Stimulated activated CD8-positive, alpha-beta memory T cell treated with anti-CD3 and anti-CD28 coated beads, Interleukin-2, amount 100 ng/mL, for 48 hours (primary cell): ENCODE measurements around the gene ZBTB20.
"Not testable (repeated sequence)": the region's sequence is repeated elsewhere in the genome, so short reads cannot be mapped to it uniquely, and the experiment has no call there.

ENCODE experiments used
- DNase-seq, 2 donors: peaks; one replicate each; pipeline ENCODE4 v3.0.0-alpha.2; 2020; ENCODE audit warnings: low read depth in 2 of 2

ZBTB20 gene

DNA sequence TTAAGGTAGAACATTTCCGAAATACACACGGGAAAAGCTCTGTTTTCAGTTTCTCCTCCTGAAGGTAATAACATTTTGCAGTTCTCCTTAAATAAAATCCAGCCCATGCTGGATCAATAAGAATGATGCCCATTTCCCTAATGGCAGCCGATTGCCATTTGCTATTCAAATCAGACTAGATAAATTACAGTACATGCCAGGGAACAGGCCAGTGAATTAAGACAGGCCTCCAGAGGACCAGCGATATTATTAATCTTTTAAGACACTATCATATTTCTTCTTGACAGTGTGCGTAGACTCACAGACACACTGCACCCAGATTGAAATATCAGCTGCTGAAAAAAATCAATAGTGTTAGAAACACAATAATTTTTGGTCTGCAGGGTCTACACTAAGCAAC is 431.0 kb downstream of the ZBTB20 start:
- DNase-seq, result no peak

DNA sequence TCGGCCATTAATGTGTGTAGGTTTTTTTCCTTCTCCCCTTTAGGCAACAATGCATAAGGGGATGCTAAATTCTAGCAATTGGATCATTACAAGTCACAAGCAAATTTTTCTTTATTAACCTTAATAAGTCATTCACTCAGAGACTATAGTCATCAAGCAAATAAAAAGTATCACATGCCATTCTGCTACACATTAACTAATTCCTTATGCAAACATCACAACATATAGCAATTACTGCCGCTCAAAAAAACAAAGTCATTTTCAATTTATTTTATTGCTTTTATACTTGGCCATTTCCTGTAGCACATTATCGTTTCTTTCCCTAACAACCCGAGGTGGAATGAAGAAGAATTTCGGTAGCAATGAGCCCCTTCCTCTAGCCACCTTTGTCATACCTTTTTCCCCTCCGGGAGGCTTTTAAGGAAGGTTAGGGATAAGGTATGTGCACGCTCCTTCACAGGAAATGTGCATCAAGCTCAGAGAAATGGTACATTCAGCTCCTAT is 432.1 kb downstream of the ZBTB20 start:
- no peak for DNase-seq

DNA sequence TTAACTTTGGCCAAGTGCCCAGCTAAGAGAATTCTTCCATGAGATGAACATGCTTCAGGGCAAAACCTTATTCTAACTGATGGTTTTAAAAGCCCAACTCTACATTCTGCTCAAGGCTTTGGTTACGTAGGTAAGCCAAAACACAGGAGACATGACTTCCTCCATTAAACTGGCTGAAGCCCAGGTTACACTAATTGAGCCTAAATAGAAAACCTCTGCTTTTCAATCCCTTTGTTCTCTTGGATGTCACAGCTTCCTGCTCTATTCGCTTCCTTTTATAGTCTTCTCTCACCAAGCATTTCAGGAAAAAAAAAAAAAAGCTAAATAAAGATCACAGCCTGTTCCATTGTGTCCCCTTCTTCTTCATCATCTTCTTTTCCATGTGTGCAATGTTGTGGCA is 432.9 kb downstream of the ZBTB20 start:
- no peak for DNase-seq

DNA sequence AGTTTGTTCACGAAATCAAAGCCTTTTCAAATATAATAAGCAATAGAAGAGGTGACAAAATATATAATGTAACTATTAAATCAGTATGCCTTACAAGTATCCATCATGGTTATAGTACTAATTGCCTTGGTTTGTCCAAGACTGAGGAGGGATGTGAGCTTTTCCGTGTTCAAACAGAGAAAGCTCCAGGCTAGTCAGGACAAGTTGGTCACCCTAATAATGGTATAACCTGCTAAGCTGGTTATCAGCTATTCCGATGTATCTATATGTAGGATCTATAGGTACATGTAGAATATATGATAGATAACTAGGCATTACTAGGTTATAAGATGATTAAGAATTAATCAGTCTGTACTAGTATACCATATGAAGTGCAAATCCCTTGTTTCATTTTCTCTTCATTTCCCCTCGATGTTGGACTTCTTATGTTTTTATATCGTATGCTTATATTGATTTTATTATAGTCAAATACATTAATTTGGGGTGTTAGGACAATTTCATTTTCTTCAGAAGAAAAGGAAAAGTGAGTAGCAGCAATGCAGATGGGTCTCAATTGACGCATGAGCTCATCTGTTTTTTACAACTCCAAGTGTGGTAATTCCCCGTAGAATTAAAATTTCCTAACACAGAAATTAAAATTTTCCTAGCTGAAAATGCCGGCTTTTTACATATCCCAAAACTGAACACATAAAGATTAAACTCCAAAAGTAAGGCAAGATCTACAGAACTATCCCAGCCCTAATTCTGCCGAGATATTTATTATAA is 434.2 kb downstream of the ZBTB20 start:
- DNase-seq, result no peak

DNA sequence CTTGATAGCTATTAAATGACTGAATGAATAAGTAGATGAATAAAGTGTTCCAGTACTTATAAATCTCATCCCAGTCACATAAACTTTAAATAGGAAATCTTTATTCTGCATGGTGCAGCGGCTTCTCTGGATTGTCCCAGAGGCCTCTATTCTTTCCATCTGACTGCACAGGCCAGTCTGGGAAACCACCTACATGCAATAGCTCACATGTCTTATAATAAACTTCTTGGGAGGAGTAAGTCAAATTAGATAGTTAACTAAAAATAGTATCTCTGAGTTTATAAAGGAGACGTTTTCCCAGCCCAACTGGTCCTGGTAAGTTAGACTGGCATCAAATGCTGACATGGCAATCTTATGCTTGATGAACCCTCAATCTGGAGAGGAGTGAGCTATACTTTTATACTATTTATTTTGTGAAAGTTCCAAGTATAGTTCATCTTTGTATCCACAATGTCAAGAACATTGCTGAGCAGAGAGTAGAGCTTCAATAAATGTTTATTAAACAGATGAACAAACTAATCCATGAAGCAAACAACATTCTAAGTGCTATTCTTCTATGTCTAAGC is 435.7 kb downstream of the ZBTB20 start:
- no peak for DNase-seq

DNA sequence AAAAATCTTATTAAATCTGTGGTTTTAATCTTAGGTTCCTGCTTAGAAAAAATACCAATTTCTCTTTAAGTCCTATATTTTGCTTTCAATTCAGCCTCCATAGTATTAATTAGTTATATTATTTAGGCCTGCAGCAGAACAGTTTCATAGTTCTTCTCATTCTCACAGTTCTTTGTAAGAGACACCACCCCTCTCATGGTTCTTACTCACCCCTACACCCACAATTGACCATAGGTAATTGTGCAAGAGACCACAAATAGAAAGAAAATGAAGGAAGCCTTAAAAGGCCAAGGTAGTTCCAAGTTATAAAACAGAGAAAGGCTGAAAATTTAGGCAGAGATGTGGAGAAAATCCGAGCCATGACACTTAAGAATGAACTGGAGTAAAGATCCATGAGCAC is 438.0 kb downstream of the ZBTB20 start:
- no peak for DNase-seq

DNA sequence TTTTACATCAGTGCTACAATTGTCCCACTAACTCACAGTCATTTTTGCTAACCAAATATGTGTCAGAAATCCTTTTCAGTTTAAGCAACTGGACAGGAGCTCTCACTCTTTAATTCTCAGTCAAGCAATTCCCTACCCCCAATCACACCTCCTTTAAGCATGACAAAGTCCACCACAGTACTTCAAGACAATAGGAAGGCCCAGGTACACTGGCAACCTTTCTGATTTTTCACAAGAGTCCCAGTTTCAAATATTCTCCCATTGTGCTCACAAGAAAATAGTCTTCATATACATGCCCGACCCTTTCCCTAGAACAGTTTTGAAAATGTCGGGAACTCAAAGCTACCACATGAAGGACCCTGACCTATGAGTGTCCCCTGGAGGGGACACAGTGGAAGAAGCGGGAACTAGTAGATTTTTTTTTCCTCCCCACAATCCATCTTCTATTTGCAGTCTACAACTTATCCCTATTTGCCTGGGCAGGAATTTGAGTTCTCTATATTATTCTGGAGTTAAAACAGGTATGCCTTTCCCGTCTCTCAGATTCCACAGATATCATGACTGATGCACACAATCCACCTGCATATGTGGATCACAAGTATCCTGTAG is 439.7 kb downstream of the ZBTB20 start:
- no peak for DNase-seq

DNA sequence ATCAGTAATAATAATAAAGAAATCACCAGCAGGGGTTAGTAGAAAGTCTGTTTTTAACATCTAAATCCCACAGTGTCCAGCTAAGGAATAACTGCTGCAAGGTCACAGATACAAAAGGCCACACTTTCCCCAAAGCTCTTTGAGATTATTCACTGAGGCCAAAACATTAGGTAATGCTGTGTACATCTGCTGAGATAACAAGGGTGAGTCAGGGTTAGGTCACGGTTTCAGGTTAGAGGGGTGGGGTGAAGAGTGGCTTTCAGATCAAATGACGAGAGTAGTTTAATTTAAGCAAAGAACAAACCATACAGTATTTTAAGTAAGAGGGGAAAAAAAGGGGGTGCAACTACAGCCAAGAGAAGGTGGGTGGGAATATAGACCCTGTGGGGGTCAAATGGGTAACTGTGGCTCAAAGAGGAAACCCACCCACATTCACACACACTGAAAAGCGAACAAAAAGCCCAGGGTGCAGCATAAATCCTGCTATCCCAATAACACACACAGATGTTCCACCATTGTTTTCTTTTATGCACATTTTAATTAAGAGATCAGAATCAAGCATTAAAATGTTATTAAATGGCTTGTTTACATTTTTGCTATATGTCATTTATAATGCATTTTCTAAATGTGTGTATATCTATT is 440.4 kb downstream of the ZBTB20 start:
- peak; percentile 3 to 5 for DNase-seq

DNA sequence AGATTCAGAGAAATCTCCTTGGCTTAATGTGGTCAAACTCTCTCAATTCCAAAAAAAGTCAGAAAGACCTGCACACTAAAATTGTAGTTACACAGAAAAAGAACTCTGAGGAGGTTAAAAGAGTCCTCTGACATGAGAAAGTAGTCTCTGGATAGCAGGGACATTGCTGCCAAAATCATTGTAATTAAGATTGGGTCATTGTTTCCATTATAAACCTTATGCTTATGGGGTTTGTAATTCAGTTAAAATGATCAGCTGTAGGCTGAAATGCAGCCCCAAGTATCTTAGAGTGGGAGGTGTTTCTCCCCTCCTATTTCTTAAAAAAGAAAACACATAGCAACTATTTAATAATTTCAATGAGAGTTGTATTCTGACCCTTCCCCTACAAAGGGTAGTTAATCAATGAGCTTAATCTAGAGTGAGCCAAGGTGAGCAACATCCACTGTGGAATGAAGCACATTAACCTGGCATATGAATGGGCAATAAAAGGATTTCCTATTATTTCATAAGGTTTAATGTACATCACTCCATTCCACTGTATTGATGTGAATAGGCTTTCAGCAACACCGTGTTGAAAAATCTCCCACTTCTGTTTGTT is 446.4 kb downstream of the ZBTB20 start:
- DNase-seq, result no peak

DNA sequence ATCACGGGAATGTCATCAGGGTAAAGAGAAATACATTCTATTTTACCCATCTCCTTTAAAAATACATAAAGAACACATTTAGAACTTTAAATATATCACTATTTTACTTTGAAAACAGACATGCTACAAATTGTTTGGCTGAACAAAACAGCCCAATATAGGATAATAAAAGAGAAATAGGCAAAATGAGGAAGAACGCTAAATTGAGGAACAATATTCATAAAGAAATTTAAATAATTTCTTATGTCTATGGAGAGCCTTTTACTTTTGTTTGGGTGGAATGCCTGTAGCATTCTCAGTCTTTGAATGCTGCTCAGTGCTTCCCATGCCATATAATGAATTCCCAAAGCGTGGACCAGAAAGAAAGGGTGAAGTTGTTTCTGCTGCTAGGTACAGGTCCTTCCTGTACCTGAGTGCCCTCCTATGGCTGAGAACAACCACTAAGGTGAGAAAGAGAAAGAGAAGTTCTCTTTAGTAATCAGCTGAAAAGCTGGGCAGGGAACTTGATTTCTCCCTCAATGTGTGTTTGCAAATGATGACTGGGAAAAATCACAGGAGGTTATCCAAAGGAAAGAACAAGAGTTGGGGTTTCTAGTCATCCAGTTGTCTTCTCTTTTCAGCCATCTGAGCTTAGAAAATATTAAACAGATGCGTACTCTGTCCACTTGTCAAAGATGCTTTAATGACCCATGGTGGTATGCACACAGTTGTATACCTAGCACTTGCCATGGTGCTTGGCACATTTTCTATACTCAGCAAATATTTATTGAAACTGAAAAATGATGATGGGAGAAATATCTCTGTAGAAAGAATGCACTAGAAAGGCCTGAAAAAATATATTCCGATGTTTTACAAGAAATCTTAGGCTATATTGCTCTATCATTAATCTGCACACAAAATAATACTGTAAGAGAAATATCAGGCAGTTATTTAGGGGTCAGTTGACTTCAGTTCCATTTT is 448.7 kb downstream of the ZBTB20 start:
- no peak for DNase-seq

DNA sequence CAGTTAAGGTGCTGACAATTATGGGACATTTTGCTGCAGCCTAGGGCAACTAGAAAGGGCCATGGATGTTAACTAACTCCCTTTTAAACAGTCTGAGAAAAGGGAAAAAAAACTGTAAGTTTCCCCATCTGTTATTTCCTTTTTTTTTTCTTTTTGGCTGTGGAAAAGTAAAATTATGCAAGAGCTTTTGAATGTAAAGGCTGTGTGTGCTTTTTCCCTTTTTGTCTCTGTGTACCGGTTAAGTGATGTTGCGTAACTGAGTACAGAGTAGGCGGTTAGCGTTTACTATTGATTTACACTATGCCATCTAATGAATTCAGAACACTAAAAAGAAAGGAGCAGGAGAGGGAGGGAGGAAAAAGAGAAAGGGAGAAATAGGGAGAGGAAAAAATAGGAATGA is 449.7 kb downstream of the ZBTB20 start:
- DNase-seq, result no peak

DNA sequence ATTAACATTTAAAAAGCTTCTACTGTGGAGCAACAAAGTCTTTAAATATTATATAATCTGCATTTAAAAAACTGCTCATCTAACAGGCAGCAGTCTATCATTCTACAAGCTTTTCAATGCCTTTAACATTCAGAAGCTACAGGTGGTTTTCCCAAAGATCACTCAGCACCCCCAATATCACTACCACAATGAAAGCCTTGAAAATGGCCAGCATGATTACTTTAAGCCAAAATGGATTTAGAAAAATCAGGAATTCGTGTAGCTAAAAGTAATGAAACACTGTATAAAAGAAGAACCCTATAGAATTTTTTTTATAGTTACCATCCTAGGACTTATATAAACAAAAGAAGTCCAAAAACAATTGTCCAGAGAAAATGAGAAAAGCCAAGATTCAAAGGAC is 452.8 kb downstream of the ZBTB20 start:
- no peak for DNase-seq

DNA sequence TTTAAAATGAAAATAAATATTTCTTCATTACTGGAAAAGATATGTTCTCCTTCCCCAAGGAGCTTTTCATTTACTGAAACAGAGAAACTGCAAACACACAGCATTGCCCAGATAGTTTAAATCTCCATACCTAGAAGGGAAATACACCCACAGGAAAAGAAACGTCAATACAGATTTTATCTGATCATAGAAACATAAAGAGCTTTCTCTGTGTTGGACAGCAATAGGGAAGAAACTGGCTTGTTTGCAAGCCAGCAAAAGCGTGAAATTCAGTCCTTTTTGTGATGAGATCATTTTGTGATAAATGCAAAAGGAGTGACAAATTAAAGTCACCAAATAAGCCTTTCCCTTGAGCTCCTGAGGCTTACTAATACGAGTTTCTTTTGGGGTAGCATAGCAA is 455.2 kb downstream of the ZBTB20 start:
- no peak for DNase-seq

DNA sequence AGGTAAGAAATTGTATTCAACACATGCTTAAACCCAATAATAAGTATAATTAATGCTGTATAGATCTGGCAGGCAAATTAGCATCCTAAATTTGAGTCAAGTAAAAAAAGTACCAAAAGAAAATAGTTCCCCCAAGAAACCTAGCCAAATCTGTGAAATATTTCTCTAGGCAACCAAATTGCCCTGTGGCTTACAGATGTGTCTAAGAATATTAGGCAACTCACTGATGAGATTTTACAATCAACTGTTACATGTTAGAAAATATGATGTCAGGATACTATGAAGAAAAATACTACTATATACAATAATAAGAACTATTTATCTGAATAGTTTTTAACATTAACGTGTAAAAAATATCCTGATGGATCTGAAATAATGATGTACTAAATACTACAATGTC is 456.2 kb downstream of the ZBTB20 start:
- DNase-seq, result no peak

DNA sequence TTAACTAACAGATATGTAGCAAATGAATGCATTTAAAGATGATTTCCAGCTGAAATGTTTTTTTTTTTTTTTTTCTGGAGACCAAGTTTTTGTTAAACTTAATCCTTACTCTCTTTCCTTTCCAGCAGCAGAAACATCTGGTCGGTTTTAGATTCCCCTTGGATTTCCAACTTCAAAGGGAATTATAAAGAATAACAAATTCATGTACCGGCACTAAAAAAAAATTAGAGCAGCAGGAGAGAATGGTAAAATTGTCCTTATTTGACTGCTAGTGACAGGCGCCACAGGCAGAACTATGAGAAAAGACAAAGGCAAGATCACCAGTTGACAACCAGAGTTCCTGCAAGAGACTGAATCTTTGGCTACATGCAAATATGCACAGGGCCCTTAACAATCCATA is 459.9 kb downstream of the ZBTB20 start:
- no peak for DNase-seq

DNA sequence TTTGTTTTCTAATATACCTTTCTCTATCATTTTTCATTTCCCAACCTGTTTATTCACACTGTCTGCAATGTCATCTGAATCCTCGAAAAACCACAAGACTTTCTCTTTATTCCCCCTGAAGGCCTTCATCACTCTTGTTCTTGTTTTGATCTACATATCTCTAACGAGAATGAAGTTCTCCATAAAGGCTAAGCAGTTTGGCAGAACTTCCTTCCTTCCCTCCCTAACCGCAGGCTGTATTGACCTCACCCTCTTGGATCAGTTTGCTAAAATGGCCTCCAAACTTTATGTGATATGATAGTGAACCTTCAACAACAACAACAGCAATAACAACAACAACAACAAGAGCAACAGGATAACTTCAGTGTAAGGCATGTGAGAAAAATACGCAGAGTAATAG is 460.5 kb downstream of the ZBTB20 start:
- DNase-seq, result no peak

DNA sequence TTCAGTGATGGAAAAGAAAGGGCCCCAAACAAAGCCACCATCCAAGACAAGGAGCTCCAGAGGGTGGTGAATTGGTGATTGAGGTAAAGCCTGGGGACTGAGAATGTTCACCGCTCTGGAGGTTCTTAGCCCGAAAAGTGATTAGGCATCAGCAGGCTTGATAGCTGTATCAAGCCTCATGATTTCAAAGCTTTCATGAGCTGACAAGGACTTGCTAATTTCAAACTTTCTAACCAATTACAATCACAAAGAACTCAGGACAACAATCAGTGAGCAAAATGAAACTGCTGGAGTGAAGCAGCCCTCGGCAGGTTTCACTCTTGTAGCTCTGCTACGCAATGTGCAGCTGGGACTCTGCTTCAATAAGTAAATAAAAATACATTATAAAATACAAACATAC is 461.9 kb downstream of the ZBTB20 start:
- no peak for DNase-seq

DNA sequence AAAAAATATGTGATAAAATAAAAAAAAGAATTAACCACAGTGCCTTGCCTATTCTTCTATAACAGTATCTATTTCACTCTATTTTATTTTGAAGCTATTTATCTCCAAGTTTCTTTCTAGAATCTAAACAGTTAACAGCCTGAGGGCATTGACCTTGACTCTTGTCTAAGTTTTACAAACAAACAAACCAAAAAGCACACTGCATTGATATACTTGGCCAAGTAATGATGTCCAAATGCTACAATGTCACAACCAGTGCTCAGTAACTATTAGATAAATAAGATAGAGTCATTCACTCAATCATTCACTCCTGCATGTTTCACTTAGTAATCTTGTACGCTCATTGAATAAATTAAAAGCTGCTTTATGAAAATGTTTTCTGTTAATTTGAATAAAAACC is 466.8 kb downstream of the ZBTB20 start:
- no peak for DNase-seq

DNA sequence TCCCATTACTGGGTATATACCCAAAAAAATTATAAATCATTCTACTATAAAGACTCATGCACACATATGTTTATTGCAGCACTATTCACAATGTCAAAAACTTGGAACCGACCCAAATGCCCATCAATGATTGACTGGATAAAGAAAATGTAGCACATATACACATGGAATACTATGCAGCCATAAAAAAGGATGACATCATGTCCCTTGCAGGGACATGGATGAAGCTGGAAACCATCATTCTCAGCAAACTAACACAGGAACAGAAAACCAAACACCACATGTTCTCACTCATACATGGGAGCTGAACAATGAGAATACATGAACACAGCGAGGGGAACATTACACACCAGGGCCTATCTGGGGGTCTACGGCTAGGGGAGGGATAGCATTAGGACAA is 467.3 kb downstream of the ZBTB20 start:
- DNase-seq, result not testable (repeated sequence)

DNA sequence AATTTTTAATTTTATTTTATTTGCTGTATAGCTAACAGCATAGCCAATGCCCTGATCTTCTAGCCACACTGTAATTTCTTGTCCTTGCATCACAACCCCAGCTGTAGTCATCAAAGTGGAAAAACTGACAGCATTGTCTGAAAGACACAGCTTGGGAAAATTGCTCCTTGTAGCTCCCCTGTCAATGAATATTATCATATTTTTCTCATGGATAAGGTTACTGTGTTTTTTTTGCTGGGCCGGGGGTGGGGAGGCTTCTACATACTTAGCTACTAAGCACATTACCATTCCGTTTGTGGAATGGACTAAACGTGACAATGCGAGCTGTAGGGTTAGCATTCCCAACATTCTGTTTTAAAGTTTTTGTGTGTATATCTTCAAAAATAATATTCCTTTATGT is 472.0 kb downstream of the ZBTB20 start:
- no peak for DNase-seq

DNA sequence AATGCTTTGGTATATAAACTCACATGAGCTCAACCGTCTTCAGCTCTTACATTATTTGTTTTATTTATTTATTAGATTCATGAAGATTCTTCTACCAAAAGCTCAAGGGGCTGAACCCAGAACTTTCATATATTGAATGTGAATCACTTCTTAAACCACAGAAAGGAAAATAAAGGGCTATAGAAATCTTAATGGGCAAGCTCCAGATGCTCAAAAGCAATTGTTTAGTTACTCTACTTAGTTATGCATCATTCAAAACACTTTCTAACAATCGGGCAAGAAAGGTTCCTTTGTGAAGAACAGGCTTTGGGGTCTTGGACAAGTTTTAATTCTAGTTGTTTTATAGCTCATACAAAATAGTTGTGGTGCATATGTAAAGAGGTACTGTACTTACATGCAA is 473.1 kb downstream of the ZBTB20 start:
- DNase-seq, result no peak
